ENCODE data around the gene GCGR.
"Not testable (repeated sequence)": the region's sequence is repeated elsewhere in the genome, so short reads cannot be mapped to it uniquely, and the experiment has no call there.

GCGR gene

DNA sequence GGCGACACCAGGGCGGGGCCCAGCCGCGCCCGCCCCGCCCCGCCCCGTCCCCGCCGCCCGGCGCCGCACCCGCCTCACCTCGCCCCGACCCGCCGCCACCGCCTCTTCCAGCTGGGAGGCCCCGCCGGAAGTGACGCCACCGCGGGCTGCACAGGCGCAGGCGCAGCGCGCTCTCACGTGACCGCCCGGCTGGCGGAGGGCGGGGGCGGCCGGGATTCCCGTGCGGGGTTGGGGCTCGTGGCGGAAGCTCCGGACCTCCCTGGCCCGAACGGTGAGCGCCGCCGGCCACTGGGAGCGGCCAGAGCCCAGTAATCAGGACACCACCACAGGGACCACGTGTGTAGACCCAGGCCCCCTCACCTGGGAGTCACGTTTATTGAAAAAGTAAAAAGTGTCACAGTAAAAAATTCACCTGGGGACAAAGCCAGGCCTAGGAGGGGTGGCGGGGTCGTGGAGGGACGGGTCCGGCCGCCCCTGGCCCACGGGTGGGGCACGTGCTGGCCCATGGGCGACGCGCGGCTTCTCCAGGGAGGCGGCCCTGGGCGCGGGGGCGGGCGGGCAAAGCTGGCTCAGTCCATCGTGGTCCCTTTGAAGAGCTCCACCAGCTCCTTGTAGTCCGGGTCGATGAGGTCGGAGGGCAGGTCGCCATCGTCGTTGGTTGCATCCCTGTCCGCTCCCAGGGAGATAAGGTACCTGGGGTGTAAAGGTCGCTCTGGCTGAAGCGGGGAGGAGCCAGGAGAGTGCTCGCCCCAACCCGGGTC, 29.4 kb downstream of the GCGR start, which contains the start of gene MCRIP1:
MCRIP1 (minus strand) TSS at position 132 of the 761 bp plus-strand sequence. CDS start 8,785 bp downstream, outside the sequence.
- peak; percentile 90 for DNase-seq

DNA sequence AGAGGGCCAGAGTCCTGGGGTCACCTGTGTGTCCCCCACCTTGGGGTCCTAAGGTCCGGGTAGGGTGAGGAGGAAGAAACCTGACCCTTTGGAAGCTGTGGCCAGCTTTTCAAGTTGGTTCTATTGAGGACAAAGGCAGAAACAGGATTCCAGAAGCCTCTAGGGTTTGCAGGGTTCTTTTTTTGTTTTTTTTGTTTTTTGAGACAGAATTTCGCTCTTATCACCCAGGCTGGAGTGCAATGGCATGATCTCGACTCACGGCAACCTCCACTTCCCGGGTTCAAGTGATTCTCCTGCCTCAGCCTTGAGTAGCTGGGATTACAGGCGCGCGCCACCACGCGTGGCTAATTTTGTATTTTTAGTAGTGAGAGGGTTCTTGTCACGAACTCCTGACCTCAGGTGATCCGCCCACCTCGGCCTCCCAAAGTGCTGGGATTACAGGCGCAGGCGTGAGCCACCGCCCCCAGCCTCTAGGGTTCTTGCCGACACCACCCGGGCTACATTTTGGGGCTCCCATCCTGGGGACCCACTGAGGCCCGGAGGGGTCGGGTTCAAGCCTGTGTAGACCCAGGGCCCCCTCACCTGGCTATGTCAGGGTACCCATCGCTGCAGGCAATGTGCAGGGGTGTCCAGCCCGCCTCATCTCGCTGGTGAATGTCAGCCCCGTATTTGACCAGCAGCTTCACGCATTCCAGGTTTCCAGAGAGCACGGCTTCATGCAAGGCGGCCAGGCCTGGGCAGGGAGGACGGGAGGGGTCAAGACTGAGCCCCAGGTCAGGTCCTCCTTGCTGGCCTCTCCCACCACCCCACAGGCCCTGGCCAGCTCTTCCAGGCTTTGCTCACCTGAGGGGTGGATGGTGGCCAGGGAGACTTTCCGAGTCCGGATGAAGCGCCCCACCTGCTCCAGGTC, 30.2 kb downstream of the GCGR start:
- DNase-seq, result no peak

DNA sequence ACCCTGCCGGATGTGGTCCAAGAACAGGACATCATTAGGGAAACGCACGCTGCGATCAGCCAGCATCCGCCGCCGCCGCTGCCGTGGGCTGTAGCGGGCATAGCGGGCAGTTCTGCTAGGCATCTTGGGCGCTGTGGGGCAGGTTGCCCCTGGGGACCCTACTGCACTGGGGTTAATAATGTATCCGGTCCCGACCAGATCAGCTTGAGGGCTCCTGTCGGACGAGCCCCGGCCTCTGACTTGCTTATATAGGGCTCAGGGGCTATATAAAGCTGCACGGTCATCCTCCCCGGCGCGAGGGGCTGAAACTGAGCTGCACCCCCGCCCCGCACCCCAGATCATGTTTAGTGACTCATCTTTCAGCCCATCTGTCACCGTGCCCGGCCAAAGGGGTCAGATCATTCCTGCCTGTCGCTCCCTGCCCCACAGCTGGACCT, 30.9 kb downstream of the GCGR start, which contains the start of gene PPP1R27:
PPP1R27 (minus strand) TSS at position 220 of the 437 bp plus-strand sequence; CDS start at position 123, 97 bp downstream.
- DNase-seq, result no peak

DNA sequence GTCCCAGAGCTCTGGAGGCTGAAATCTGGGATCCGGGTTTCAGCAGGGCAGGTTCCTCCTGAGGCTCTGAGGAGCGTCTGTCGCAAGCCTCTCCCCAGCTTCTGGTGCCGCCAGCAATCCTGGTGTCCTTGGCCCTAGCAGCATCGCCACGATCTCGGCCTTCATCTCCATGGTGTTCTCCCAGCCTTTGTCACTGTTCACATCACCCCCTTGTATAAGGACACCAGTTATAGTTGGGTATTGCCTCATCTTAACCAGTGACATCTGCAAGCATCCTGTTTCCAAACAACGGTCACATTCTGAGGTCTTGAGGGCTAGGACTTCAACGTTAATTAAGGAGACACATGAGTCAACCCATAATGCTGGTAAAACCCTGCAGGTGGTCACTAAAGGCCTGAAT, 33.7 kb downstream of the GCGR start:
- no peak for DNase-seq

DNA sequence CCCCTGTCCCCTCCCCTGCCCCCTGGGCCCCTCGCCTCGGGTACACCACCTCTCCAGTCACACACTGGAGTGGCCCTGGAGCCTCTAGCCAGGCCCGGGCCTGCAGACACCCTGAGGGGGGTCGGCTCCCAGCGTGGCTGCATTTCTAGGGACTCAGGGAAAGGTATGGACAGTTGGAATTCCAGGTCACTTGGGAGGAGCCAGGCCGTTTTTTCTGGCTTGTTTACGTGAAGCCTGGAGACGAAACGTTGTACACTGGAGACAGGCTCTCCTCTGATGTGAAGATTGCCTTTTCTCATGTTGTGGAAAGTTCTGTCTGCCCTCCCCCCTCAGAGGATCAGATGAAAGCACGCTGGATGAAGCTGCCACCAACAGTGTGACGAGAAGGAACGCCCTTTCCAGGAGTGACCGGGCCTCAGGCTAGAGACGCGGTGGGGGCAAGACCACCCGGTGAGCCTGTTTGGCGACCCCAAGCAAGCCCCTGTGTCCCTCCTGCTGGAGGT, 34.9 kb downstream of the GCGR start:
- DNase-seq, result no peak

DNA sequence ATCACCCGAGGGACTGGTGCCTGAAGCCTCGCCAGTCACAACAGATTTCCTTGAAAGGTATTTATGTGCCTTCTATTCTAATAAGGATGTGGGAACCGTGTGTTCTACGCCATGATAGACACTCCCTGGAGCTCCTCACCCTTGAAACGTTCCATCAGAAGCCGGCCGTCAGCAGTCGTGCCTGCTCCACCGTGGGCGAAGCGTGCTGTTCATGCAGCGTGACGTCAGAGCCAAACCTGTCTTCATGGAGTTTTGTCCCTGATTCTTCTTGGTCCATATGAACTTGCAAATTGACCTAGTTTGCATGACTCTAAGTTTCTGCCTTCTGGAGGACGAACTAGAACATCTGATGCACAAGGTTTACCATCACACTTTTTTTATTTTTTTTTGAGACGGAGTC, 35.4 kb downstream of the GCGR start:
- DNase-seq, result no peak

DNA sequence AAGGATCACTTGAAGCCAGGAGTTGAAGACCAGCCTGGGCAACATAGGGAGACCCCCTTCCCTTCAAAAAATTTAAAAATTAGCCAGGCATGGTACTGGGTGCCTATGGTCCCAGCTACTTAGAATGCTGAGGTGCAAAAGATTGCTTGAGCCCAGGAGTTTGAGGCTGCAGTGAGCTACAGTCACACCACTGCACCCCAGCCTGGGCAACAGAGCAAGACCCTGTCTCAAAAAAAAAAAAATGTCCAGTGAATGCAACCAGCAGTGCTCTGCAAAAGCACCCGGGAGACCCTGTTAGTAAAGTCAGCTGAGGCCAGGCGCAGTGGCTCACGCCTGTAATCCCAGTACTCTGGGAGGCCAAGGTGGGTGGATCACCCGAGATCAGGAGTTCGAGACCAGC, 36.1 kb downstream of the GCGR start:
- DNase-seq, result not testable (repeated sequence)

DNA sequence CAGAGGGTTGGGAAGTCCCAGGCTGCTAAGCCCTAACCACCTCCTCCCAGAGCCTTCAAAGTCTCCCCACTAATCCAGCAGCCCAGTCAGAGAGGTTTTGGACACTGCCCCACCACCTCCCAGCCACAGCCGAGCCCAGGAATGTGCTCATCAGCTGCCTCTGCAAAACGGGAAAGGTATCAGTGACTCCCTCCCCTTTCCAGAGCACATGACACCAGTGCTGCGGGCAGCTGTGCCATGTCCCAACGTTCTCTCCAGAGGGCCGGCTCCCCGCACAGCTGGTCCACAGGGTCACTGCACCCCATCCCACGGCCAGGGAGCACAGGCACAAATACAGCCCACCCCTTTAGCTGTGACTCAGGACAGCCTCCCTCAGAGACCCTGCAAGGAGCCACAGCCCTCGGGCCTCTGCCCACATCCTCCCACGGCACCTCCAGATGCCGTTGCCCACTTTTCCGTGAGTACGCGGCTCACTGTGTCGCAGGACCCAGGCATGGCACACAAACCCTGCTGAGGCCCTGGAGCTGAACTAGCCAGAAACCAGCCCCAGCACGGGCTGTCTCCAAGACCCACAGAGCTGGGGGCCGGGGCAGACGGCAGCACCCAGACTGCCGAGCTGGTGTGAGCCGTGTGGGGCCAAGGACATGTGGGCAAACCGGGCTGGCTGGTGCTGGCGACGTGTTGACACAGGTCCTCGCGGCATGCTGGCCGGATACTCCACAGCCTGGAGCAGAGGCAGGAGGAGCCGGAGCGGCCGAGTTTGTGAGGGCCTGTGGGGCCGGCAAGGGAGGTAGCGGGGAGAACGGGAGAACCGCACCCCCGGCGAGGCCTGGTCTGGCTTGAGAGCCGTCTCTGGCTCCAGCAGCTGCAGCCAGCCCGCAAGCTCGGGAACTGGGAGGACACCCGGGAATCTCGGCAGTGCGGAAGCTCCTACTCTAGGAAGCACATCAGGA, 37.2 kb downstream of the GCGR start:
- no peak for DNase-seq

DNA sequence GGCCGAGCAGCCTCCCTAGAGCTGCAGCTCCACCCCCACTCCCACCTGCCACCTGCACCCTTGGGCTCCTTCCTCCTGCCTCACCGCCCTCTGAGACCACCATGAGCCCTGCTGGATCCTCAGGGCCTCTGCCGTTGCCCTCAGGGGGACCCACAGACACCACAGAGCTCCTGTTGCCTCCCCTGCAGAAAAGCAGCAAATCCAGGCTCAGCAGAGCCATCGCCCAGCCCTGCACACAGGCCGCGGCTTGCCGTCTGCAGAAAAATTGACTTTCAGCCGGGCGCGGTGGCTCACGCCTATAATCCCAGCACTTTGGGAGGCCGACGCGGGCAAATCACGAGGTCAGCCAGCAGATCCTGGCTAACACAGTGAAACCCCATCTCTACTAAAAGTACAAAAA, 37.9 kb downstream of the GCGR start:
- no peak for DNase-seq

DNA sequence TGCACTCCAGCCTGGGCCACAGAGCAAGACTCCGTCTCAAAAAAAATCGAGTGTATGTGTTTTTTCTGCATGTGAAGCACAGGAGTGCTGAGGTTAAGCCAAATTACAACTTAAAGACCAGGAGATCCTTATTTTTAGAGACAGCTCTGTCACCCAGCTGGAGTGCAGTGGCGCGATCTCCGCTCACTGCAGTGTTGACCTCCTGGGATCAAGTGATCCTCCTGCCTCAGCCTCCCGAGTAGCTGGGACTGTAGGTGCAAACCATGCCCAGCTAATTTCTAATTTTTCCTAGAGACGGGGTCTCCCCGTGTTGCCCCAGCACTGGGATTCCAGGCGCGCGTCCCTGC, 38.4 kb downstream of the GCGR start:
- no peak for DNase-seq

DNA sequence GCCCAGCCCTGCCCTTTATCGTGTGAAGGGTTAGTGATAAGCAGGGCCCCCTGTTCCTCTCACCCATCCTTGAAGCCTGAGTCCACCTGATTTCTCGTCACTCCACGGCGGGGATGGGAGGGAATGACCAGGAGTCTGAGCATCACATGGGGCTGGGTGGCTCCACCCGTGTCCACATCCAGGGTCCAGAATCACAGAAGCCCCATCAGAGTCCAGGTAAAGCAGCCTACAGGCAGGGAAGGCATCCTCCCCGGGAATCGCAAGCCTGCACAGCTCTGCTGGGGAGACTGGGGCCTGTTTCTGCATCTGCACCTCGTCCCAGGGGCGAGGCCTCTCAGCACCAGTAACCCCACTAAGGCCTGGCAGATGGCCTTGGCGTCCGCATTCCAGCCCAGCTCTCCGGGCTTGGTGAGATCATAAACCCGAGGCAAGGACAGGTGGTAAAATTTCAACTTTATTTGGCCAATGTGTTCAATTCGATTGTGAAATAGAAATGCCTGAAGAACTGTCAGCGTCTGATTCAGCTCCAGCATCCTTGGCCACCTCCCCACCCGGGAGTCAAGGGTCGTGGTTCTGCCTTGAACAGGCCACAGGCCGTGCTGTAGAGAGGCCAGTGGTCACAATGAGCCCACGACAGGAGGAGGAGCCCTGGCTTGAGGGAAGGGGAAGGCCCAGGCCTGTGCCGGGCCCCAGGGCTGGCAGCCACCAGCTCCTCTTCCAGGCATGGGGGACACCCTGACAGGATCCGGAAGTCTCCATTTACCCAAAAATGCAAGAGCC, 39.0 kb downstream of the GCGR start:
- DNase-seq, result no peak

DNA sequence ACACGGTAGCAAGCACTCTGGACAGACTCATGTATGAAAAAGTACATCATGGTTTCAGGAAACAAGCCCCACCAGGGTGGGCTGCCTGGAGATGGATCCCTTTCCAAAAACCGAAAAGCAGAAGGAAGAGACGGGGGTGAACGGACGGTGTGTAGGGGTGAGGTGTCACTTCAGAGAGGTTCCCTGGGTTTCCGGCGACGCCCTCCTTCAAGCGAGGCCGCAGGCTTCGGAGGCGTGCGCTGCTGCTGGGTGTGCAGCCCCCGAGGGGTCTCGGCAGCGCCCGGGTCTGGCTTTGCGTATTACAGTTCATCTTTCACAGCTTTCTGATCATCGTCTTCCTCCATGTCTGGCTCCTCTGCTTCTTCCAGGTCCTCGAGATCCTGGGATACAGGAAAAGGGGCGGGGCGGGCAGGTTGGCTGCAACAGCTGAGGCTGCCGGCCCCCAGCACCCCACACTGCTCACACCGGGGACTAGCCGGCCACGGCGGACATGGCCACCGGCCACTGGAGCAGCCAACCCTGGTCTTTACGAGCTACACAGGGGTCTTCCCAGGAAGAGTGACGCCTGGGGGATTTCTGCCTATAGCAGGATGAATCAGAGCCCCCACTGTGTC, 39.9 kb downstream of the GCGR start:
- no peak for DNase-seq

DNA sequence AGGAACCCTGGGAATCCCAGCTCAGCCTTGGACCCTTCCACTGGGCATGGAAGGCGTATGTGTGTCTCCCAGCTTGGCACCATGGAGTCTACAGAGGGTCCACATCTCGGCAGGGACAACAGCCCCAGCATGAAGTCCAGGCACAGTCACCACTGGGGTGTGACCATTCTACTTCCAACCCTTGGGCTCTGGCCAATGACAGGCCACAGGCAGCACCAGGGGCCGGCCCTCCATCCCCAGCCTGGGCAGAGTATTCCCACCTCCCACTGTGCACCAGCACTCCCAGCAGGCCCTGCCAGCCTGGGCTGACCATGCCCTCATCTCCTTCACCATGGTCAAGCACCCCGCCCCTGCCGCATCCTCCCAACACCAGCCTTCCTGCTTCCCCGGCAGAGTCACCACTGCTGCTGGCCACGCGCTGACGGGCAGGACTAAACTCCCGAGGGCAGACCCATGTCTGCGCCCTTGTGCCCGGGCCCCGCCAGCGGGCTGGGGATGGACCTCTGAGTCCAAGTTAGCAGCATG, 40.4 kb downstream of the GCGR start:
- DNase-seq, result no peak

DNA sequence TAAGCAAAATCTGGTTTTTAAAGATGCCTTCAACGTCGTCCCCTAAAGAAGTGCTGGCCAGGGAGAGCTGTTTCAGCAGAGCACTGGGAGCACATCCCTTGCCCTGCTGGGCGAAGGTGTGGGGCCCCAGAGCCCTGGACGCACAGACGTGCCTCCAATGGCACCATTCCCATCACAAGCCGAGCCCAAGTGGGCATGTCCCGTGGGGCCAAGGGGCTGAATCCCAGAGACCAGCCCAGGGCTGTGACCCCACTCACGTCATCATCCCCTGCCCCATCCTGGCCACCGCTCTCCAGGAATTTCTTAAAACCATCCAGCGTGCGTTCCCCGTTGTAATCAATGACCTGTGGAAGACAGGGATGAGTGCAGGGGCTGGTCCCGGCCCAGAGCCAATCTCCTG, 40.9 kb downstream of the GCGR start:
- DNase-seq, result no peak

DNA sequence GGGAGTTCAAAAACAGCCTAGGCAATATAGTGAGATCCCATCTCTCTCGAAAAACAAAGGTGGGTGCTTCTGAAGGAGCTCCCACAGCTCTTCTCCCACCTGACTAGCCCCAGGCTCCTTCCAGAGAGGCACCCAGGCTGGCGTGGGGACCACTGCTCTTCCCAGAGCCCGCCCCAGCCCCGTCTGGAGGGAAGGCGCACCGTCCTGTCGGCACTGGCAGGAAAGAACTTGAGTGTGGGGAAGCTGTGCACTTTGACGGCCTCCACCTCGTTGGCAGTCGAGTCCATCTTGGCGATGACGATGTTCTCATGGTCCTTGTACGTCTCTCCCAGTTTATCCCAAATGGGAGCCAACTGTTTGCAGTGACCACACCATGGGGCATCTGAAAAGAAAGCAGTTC, 41.4 kb downstream of the GCGR start:
- no peak for DNase-seq

DNA sequence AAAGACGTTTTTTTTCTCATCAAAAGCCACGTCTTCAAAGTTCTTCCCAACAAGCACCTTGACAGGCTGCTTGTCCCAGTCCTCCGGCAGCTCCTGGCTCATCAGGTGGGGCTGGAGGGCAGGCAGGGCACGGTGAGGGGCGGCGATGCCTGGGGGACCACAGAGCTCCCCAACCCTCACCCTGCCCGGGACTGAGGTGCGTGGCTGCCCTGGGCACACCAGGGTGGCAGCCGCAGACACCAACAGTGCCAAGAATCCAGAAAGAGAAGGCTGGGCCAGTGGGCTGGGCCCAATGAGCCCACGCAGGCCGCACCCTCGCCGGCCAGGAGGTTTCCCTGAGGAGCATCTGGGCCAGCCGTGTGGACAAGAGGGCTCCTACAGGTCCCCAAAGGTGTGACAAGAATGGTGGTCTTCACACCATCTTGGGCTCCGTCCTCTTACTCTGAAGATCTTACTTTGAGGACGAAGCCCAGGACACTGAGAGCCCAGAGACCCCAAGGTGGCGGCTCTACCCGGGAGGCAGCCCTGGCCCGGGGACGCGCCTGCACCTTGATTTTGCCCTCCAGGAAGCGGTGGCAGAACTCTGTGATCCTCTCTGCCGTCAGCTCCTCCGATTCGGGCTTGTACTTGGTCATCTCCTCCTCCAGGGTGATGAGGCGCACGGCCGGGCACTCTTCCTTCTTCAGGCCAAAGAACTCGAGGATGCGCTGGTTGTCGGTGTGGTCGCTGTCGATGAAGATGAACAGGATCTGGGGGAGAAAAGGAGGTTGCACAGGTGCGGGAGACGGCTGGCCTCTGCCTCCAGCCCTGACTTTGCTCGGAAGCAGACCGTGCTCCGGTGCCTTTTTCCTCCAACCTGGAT, 42.2 kb downstream of the GCGR start:
- DNase-seq, result no peak

DNA sequence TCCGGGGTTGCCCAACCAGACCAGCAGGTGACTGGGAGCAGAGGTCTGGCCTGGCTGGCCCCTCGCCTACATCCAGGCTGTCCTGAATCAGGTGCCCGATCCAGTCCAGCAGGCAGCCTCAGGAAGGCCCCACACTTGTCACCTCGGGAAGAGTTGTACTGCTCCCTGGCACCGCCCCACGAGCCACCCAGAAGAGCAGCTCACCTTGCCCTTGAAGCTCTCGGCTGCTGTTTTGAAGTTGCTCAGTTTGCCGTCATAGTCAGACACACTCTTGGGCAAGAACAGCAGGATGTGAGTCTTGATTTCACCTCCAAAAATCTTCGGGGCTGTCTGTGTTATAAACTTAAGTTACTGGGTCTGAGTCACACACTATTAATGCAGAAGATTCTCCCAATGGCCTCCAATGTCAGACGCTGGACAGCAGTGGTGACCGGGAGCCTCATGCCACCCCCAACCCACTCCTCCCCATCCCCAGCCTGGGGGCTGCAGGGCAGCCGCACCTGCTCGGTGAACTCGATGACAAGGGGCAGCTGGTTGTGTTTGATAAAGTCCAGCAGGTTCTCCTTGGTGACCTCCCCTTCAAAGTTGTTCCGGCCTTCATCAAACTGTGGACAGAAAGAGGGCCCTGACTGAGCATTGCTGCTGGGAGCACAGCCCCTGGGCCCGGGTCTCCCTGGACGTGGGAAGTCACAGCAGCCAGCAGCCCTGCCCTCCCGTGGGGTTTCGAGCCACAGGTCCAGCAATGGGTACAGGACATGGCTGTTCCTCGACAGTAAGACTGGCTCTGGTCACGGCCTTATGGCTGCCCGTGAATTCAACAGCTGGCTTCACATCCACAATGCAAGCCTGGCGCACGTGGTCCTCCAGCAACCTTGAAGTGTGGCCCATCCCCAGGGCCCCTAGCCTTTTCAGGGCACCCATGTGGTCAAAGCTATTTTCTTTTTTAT, 43.1 kb downstream of the GCGR start:
- DNase-seq, result no peak

DNA sequence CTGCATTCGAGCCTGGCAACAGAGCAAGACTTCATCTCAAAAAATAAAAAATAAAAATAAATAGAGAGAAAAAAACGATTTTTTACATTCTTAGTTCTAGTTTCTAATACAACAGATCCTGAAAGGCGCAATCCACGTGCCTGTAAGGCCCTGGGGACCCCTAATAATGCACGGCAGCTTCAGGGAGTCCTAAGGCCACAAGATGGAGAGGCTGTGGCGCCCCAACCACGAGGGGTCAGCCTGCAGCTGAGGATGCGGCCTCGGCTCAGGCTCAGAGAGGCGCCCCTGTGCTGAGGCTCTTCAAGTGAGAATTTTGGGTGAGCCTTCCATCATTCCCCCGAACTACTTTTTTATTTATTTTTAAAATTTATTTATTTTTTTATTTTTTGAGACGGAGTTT, 45.5 kb downstream of the GCGR start:
- no peak for DNase-seq

DNA sequence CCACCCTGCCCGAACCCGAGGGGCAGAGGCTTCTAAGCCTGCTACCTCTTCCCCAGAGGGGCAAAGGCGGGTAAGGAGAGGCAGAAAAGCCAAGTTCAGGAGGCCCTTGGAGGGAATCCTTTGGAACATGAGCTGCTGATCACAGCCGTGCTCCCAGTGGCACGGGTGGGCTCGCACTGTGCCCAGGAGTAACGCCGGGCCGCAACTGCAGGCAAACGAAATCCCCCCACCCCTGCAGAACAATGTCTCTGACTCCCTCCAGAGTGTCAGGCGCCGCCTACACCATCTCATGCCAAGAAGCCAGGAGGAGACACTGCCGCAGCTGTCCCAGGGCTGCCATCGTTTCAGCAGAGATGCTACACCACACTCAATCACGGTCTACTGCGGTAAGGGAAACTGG, 47.5 kb downstream of the GCGR start:
- DNase-seq, result no peak

All from CD4-positive, alpha-beta T cell treated with Interleukin-4 for 4 hours (primary cell).